Aorta (tissue), 5 donors: ENCODE results near the gene KIF4B. TPM values are rescaled to one million over a fixed set of nuclear protein-coding genes. Genes with fewer than 3 reads are reported as not detected.

Experiments
- ATAC-seq: fragments of 200-7000 bp; cut with Tn5 transposase; one replicate; pipeline ENCODE4 v1.9.1; 2022; ENCODE audit warnings: moderate library complexity; ENCODE audit not compliant: low FRiP score
- DNase-seq, 2 donors: peaks; one replicate each; pipeline ENCODE4 v3.0.0-alpha.2; 2020
- H3K27ac ChIP-seq, 2 donors: one replicate each; pipeline ENCODE4 v1.5.1; 2013; ENCODE audit warnings: low read length in 2 of 2, mild to moderate bottlenecking in 2 of 2, moderate library complexity in 2 of 2, control low read depth in 1 of 2, inconsistent platforms in 1 of 2, low read depth in 1 of 2
- H3K27me3 ChIP-seq, 2 donors: one replicate each; pipeline ENCODE4 v1.6.1; 2013; ENCODE audit warnings: control low read depth in 1 of 2, low read length in 1 of 2, mild to moderate bottlenecking in 1 of 2, moderate library complexity in 1 of 2; ENCODE audit not compliant: insufficient read depth in 2 of 2, control insufficient read depth in 1 of 2
- H3K36me3 ChIP-seq, 2 donors: one replicate each; pipeline ENCODE4 v1.6.1; 2013; ENCODE audit warnings: control low read depth in 1 of 2, low read length in 1 of 2, mild to moderate bottlenecking in 1 of 2; ENCODE audit not compliant: insufficient read depth in 2 of 2, control insufficient read depth in 1 of 2
- H3K4me1 ChIP-seq, 2 donors: one replicate each; pipeline ENCODE4 v1.6.1; 2013; ENCODE audit warnings: low read length in 2 of 2, control low read depth in 1 of 2, mild to moderate bottlenecking in 1 of 2, moderate library complexity in 1 of 2; ENCODE audit not compliant: insufficient read depth in 2 of 2, control insufficient read depth in 1 of 2
- H3K4me3 ChIP-seq, 2 donors: one replicate each; pipeline ENCODE4 v1.5.1; 2013; ENCODE audit warnings: low read length in 2 of 2, control low read depth in 1 of 2, mild to moderate bottlenecking in 1 of 2
- H3K9me3 ChIP-seq: one replicate; pipeline ENCODE4 v1.6.1; 2013; ENCODE audit warnings: mild to moderate bottlenecking, low read length; ENCODE audit not compliant: control insufficient read depth
- WGBS, 2 donors: extraction: QIAGEN DNeasy Blood & Tissue Kit; methylation state at CpG; one replicate each; pipeline ENCODE4 v1.1.7; 2013; 5-methylcytosine and 5-hydroxymethylcytosine counted together
- intact Hi-C, 2 donors: fragments of 100-400 bp; cut with DNase I; formaldehyde crosslinking; loops; one replicate each; pipeline versions ENCODE4 v1.14.2 to v1.15.0; 2022
- polyA plus RNA-seq, 2 donors: library from polyadenylated mRNA; stranded (reverse); fragments of 200-250 nt; gene quantifications; one replicate each; pipeline ENCODE4 v1.2.3, GENCODE V29; 2013
- total RNA-seq, 2 donors: library from RNA; stranded (reverse); fragmentation: NEBNext Ultra II Directional; extraction: Animal tissue kit (Norgen Biotek cat#: 25700); gene quantifications; one replicate each; pipeline ENCODE4 v1.2.1, GENCODE V29; 2021
- donor health status: healthy with polysubstance abuse.
- donor health status: Bipolar disorder and iron deficiency.
- donor health status: DM: no; HTN: no; CAD: no.
- donor health status: DM: no; HTN: no; CAD: no.
- donor health status: DM: yes; HTN: yes; CAD: no.

KIF4B gene
- total and polyA plus RNA-seq, 4 donors = 0.06 to 0.09 TPM; not detected in 2

DNA sequence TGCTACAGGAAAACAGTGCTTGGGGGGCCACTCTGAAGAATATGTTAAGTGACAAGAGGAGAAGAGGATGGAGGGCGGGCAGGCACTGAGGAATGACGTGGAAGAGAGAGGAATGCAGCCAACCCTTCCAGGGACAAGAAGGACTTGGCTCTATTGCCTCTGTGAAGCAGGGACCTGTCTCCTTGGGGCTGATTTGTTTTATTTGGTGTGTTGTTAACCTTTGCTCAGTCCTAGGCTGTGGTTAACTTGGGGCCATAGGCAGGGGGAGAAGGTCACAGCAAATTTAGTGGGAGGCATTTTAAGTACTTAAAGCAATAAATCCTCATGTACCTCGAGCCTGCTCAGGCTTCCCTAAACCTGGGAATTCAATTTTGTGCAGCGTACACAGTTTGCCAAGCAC is 39.9 kb downstream of the KIF4B start:
- ATAC-seq = no peak
- no peaks in the 10 kb centered on the region for H3K36me3 ChIP-seq
- 12 to 17% methylated on average over 4 of the region's 4 CpGs for WGBS, 2 donors
- H3K4me3 ChIP-seq = no peak overlapping the region
- intact Hi-C loops = no loop called here
- H3K4me1 ChIP-seq = no peaks in the 10 kb centered on the region
- no peaks in the 10 kb centered on the region for H3K27me3 ChIP-seq
- H3K27ac ChIP-seq = no peak overlapping the region
- H3K9me3 ChIP-seq = peaks cover 1% of the 10 kb centered on the region
- DNase-seq = no peak

DNA sequence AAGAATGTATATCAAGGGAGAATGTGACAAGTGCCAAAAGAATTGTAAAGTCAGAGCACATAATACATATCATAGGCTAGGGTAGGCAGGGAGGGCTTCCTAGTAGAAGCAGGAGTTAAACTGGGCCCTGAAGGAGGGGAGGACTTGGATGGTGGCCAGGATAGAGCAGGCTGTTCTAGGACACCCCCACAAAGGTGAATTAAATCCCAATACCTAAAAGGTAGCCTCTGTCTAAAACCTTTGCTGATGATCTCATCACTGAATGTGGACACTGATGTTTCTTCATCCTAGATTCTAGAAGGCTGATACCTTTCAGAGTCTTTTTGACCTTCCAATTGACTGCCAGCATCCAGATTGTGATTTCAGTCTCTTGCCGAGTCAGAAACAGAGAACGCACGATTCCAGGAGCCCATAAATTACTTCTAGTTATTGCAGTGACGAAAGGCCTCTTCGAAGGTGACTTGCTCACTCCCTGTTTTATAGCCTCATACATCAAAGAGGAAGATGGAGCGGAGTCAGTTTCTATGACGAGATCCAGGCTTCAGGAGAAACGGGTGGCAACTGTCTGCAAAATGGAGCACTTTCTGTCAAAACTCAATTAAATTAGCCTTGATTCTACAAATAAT is 43.2 kb downstream of the KIF4B start:
- WGBS, 2 donors = 28 to 48% methylated on average over 8 of the region's 8 CpGs
- Histone ChIP-seq H3K9me3 (peaks cover 1% of the 10 kb centered on the region), H3K4me1 (no peaks in the 10 kb centered on the region), H3K4me3 (no peak overlapping the region), H3K27me3 (no peaks in the 10 kb centered on the region), H3K36me3 (no peaks in the 10 kb centered on the region), H3K27ac (no peak overlapping the region)
- ATAC-seq (no peak), DNase-seq (no peak)
- intact Hi-C loops = no loop called here

DNA sequence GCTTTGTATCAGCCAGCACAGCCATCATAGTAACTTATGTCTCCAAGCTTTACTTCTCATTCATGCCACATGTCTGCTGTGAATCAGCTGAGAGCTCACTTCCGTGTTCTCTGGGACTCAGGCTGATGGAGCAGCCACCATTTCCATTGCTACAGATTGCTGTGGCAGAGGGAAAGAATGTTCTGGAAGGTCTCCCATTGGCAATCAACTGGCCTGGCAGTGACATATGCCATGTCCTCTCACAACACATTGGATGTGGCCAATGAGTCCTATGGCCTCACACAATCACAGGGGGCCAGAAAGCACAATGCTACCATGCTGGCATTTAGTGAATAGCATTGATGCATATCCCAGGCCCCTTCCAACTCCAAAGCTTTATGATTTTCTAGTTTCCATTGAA is 44.1 kb downstream of the KIF4B start:
- ATAC-seq (no peak), DNase-seq (no peak)
- H3K4me1 ChIP-seq = no peaks in the 10 kb centered on the region
- H3K9me3 ChIP-seq = peaks cover 3% of the 10 kb centered on the region
- H3K4me3 ChIP-seq = no peak overlapping the region
- H3K27me3 ChIP-seq = no peaks in the 10 kb centered on the region
- no peaks in the 10 kb centered on the region for H3K36me3 ChIP-seq
- WGBS, 2 donors = 64 to 71% methylated on average over 1 of the region's 1 CpG
- intact Hi-C loops = no loop called here
- no peak overlapping the region for H3K27ac ChIP-seq

DNA sequence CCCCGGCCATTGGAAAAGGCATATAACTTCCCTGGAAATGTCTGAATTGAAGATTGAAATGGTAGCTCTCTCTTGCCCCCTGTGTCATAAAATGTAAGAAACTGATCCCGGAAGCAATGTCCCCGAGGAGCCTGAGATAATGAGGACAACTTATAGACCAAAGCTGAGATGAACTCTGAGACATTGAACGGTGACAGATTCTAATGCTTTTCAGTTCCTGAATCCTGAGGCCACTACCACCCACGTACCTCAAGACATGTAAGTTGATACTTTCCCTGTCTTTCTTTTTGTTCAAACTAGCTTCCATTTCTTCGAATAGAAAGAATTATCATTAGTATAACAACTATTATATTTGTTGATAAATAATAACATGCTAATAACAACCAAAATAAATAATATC is 51.0 kb downstream of the KIF4B start:
- H3K9me3 ChIP-seq = peaks cover 3% of the 10 kb centered on the region
- DNase-seq (no peak), ATAC-seq (no peak)

DNA sequence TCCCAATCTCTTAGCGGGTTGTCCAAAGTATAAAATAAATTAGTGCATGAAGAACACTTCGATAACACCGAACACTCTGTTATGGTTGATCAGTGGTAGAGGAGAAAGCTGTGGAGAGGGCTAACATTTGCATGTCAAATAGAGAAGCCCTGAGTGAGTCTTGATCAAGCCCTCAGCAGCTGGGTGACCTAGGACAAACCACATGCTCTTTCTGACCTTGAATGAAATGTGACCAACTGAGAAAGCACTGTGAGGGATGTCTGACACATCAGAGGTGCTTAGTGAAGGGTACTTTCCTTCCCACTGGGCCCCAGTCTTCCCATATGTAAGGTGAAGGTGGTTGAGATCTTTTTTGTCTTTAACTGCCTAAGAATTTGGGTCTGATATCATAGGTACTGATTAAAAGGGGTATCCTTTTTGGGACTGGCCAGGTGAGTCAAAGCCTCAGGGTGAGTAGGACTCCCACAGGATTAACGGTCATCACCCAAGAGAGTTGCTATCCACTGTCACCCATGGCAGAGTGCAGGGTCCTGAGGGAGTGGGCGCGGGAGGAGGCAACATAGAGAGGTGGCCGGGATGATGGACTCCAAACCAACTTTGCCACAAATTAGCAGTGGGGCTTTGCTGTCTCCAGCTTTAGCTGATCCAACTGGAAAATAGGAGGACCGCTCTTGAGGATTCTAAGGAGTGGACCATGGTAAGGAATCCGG is 53.5 kb downstream of the KIF4B start:
- Histone ChIP-seq H3K9me3 (peaks cover 3% of the 10 kb centered on the region), H3K4me3 (no peak overlapping the region), H3K27ac (no peak overlapping the region), H3K27me3 (no peaks in the 10 kb centered on the region), H3K36me3 (no peaks in the 10 kb centered on the region), H3K4me1 (peaks cover 0 to 2% of the 10 kb centered on the region in 2 donors)
- intact Hi-C loops = no loop called here
- DNase-seq (no peak), ATAC-seq (no peak)
- 88 to 94% methylated on average over 9 of the region's 9 CpGs for WGBS, 2 donors

More for the DNA sequence above, 51.0 kb downstream of the KIF4B start:
- WGBS, 2 donors = 65 to 75% methylated on average over 6 of the region's 6 CpGs
- H3K4me3 ChIP-seq = no peak overlapping the region
- H3K27me3 ChIP-seq = no peaks in the 10 kb centered on the region
- intact Hi-C loops = no loop called here
- H3K4me1 ChIP-seq = peaks cover 0 to 2% of the 10 kb centered on the region in 2 donors
- H3K27ac ChIP-seq = no peak overlapping the region
- H3K36me3 ChIP-seq = no peaks in the 10 kb centered on the region

Other genes with a start within 250 kb of the KIF4B start
- 10 to 100 TPM; 20.0 to 36.3 TPM for gene FAXDC2, start 163.2 kb upstream of the KIF4B start, total RNA-seq
- 10 to 100 TPM; 14.0 to 46.8 TPM for gene FAXDC2, start 163.2 kb upstream of the KIF4B start, polyA plus RNA-seq
- gene CNOT8, start 155.1 kb upstream of the KIF4B start, total RNA-seq = 10 to 100 TPM; 43.9 to 47.9 TPM
- 10 to 100 TPM; 39.7 to 48.6 TPM for gene CNOT8, start 155.1 kb upstream of the KIF4B start, polyA plus RNA-seq
- gene GEMIN5, start 75.5 kb upstream of the KIF4B start, total RNA-seq = 10 to 100 TPM; 12.0 to 12.8 TPM
- 1 to 10 TPM; 2.0 to 3.0 TPM for gene GEMIN5, start 75.5 kb upstream of the KIF4B start, polyA plus RNA-seq
- gene MRPL22, start 72.7 kb upstream of the KIF4B start, total RNA-seq = 10 to 100 TPM; 27.8 to 34.8 TPM
- gene MRPL22, start 72.7 kb upstream of the KIF4B start, polyA plus RNA-seq = 10 to 100 TPM; 27.9 to 34.9 TPM